Lung (tissue), 12 donors: ENCODE results near the gene AXIN1. TPM values are rescaled to one million over a fixed set of nuclear protein-coding genes. Genes with fewer than 3 reads are reported as not detected.

Source experiments
- ATAC-seq: fragments of 200-7000 bp; cut with Tn5 transposase; one replicate; pipeline ENCODE4 v1.9.1; 2020; ENCODE audit warnings: moderate number of reproducible peaks; ENCODE audit not compliant: insufficient read depth, low FRiP score
- DNase-seq, 3 donors: peaks; one replicate each; pipeline ENCODE4 v3.0.0-alpha.2; 2013 to 2017
- H3K27ac ChIP-seq, 2 donors: one replicate each; pipeline ENCODE4 v1.5.1; 2013; ENCODE audit warnings: mild to moderate bottlenecking in 2 of 2, moderate library complexity in 2 of 2, control low read depth in 1 of 2, inconsistent platforms in 1 of 2, low read depth in 1 of 2, low read length in 1 of 2
- H3K27me3 ChIP-seq, 3 donors: one replicate each; pipeline ENCODE4 v1.5.1; 2013; ENCODE audit warnings: low read length in 2 of 3; ENCODE audit not compliant: control insufficient read depth in 3 of 3, insufficient read depth in 3 of 3
- H3K36me3 ChIP-seq, 4 donors: one replicate each; pipeline ENCODE4 v1.5.1; 2013; ENCODE audit warnings: low read length in 4 of 4, mild to moderate bottlenecking in 1 of 4, moderate library complexity in 1 of 4; ENCODE audit not compliant: control insufficient read depth in 4 of 4, insufficient read depth in 4 of 4
- H3K4me1 ChIP-seq, 5 donors: one replicate each; pipeline ENCODE4 v1.5.1; 2013; ENCODE audit warnings: low read length in 5 of 5, mild to moderate bottlenecking in 2 of 5, moderate library complexity in 1 of 5; ENCODE audit not compliant: control insufficient read depth in 5 of 5, insufficient read depth in 5 of 5
- H3K4me3 ChIP-seq: one replicate; pipeline ENCODE4 v1.5.1; 2013; ENCODE audit warnings: mild to moderate bottlenecking, control low read depth, moderate library complexity
- H3K9ac ChIP-seq, 2 donors: one replicate each; pipeline ENCODE4 v1.5.1; 2013; ENCODE audit warnings: low read length in 2 of 2, control low read depth in 1 of 2; ENCODE audit not compliant: insufficient read depth in 1 of 2
- H3K9me3 ChIP-seq, 4 donors: one replicate each; pipeline ENCODE4 v1.5.1; 2013; ENCODE audit warnings: low read length in 3 of 4, mild to moderate bottlenecking in 1 of 4, moderate library complexity in 1 of 4; ENCODE audit not compliant: control insufficient read depth in 4 of 4, insufficient read depth in 3 of 4
- WGBS, 2 donors: extraction: QIAGEN DNeasy Blood & Tissue Kit; methylation state at CpG; one replicate each; pipeline ENCODE4 v1.1.7; 2013; 5-methylcytosine and 5-hydroxymethylcytosine counted together
- polyA plus RNA-seq, 2 donors: library from polyadenylated mRNA; stranded (reverse); fragments of 200-250 nt; gene quantifications; one replicate each; pipeline ENCODE4 v1.2.1, GENCODE V29; 2013
- total RNA-seq, 2 donors: library from RNA; depleted of rRNA in 1 of 2; stranded (reverse); fragments of >200 nt in 1 of 2; gene quantifications; one replicate each; pipeline ENCODE4 v1.2.1, GENCODE V29; 2014 to 2021
- TF ChIP-seq, protein P1 (sequence below): IDR thresholded peaks from 2 replicates; pipeline ENCODE4 v1.5.1; 2012; ENCODE audit warnings: mild to moderate bottlenecking; ENCODE audit errors: control extremely low read depth, extremely low read depth
- donor health status: control.
- donor health status: control.
- donor health status: Bipolar disorder and iron deficiency.
- donor health status: healthy.
- donor health status: DM: yes; HTN: yes; CAD: no.

Gene AXIN1
- total and polyA plus RNA-seq, 4 donors: 16.9 to 25.9 (median 19.4) TPM

GRCh38 chr16:386641-387156, 34.2 kb upstream of the AXIN1 start:
- WGBS, 2 donors: 83 to 84% methylated on average over 19 of the region's 19 CpGs
- Histone ChIP-seq H3K9me3 (no peaks in the 10 kb centered on the region), H3K4me3 (no peak overlapping the region), H3K27me3 (no peaks in the 10 kb centered on the region), H3K27ac (no peak overlapping the region), H3K36me3 (no peaks in the 10 kb centered on the region), H3K9ac (no peak overlapping the region), H3K4me1 (peaks cover 0 to 17% (median 3%) of the 10 kb centered on the region in 5 donors)
- DNase-seq: no peak
- ATAC-seq: no peak
- TF ChIP-seq, protein P1, sequence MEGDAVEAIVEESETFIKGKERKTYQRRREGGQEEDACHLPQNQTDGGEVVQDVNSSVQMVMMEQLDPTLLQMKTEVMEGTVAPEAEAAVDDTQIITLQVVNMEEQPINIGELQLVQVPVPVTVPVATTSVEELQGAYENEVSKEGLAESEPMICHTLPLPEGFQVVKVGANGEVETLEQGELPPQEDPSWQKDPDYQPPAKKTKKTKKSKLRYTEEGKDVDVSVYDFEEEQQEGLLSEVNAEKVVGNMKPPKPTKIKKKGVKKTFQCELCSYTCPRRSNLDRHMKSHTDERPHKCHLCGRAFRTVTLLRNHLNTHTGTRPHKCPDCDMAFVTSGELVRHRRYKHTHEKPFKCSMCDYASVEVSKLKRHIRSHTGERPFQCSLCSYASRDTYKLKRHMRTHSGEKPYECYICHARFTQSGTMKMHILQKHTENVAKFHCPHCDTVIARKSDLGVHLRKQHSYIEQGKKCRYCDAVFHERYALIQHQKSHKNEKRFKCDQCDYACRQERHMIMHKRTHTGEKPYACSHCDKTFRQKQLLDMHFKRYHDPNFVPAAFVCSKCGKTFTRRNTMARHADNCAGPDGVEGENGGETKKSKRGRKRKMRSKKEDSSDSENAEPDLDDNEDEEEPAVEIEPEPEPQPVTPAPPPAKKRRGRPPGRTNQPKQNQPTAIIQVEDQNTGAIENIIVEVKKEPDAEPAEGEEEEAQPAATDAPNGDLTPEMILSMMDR: no peak

- Histone ChIP-seq H3K4me1 (peaks cover 0 to 29% (median 4%) of the 10 kb centered on the region in 5 donors), H3K27ac (peak overlapping the region in 1 of 2 donors; percentile 18)
- no peak for ATAC-seq
Observed at GRCh38 chr16:383326-384051, 31.0 kb upstream of the AXIN1 start.

DNA sequence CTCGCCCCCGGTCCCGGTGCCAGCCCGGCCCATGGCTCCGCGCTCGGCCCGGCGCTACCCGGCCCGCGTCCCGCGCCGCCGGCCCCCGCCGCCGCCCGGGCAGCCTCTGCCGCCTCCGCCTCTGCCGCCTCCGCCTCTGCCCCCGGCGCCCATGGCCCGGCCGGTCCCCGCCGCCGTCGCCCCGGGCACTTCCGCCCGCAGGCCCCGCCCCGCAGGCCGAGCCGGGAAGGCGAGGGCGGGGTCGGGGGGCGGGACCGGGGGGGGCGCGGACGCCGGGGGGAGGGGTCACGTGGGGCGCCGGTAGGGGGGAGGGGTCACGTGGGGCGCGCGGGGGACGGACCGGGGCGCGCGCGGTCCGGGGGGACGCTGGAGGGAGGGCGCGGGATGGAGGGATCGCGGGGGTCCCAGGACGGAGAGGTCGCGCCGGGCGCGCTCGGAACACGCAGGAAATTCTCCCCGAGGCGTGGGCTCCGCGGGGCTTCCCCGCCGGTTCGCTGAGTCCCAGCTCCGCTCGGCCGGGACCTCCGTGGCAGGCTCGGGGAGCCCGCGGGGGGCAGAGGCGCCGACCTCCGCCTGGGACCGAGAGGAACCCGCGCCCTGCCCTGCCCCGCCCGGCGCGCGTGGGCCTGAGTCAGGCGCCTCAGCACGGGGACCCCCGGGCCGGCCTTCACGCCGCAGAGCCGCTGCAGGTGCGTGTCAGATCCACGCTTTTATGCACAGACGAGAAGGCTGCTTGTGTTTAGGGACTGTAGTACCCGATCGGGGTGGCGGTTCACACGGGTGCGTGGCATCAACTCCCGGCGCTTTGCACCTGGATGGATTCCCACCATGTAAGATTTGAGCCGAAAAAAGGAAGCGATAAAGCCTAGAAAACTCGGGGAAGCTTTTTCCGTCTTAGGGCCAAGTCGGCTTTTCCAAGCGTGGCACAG, 29.5 kb upstream of the AXIN1 start, which contains the start of gene PGAP6:
TSS of gene PGAP6 (minus strand) at position 190 of the 929 bp plus-strand sequence. CDS start at position 33, 157 bp downstream.
- Histone ChIP-seq H3K27me3 (no peaks in the 10 kb centered on the region), H3K4me1 (peaks cover 0 to 27% (median 4%) of the 10 kb centered on the region in 5 donors), H3K27ac (peak within 1 kb of the TSS; percentile 80 to 82), H3K36me3 (peaks cover 0 to 8% (median 0%) of the 10 kb centered on the region in 4 donors), H3K9ac (no peak within 1 kb of the TSS), H3K9me3 (no peaks in the 10 kb centered on the region), H3K4me3 (peak within 1 kb of the TSS; percentile 82)
- 0% methylated on average over 35 to 120 of the region's 123 CpGs for WGBS, 2 donors
- ATAC-seq (peak; percentile 77), DNase-seq (peak; percentile 48 to 71 (median 62))
- TF ChIP-seq, protein P1: no peak

More at GRCh38 chr16:383326-384051, 31.0 kb upstream of the AXIN1 start:
- DNase-seq: peak; percentile 40 to 58 (median 52)
- 16 to 20% methylated on average over 33 of the region's 33 CpGs for WGBS, 2 donors
- Histone ChIP-seq H3K27me3 (no peaks in the 10 kb centered on the region), H3K4me3 (no peak overlapping the region), H3K9me3 (no peaks in the 10 kb centered on the region), H3K9ac (no peak overlapping the region), H3K36me3 (no peaks in the 10 kb centered on the region)
- TF ChIP-seq, protein P1: no peak
